Keratinocyte (primary cell): ENCODE results near the gene ELOA2.

Source experiments
- CTCF ChIP-seq, 3 experiments: IDR thresholded peaks in 1 of 3; conservative IDR thresholded peaks in 1 of 3; optimal IDR thresholded peaks in 1 of 3; 2 replicates in 2 of 3; 3 replicates in 1 of 3; pipeline versions ENCODE3 to v1.5.1; 2011; ENCODE audit warnings: low read length in 3 of 3, mild to moderate bottlenecking in 3 of 3, moderate library complexity in 2 of 3, control low read depth in 1 of 3, inconsistent platforms in 1 of 3; ENCODE audit not compliant: insufficient read depth in 2 of 3; ENCODE audit errors: extremely low read depth in 1 of 3
- EZH2 ChIP-seq: IDR thresholded peaks from one replicate; pipeline ENCODE4 v1.6.1; 2012; ENCODE audit warnings: inconsistent platforms, mild to moderate bottlenecking, low read length, moderate library complexity

- TF ChIP-seq CTCF (optimal IDR thresholded peaks at IDR 0.05 in 1 of 3, IDR thresholded peaks at IDR 0.05 in 1 of 3, conservative IDR thresholded peaks at IDR 0.05 in 1 of 3; ENCODE audit: extremely low read depth in 1 of 3, insufficient read depth in 2 of 3, low read length in 3 of 3) (no peak), EZH2 (no peak)
Observed at GRCh38 chr18:47054369-47054768, 18.9 kb upstream of the ELOA2 start.
